HepG2 (cell line): ENCODE results near the gene ARHGEF37. TPM values are rescaled to one million over a fixed set of nuclear protein-coding genes. Genes with fewer than 3 reads are reported as not detected.

ENCODE experiments used
- ATAC-seq: fragments of 200-7000 bp; cut with Tn5 transposase; 3 replicates; pipeline ENCODE4 v1.9.1; 2020; ENCODE audit warnings: mild to moderate bottlenecking, moderate library complexity
- BruUV-seq: library from RNA; stranded (reverse); fragments of 400-500 nt; replicated peaks from 2 replicates; lab custom pipeline; 2021; lab: Mats Ljungman, UMichigan
- CTCF ChIA-PET: fragments of 300-600 bp; formaldehyde crosslinking; extraction: SDS; loops from one replicate; lab custom pipeline; 2021; ENCODE audit warnings: low total read pairs, inconsistent platforms, low intra/inter-chr PET ratio; lab: Yijun Ruan, JAX
- POLR2A ChIA-PET: fragments of 350-600 bp; sonication (Branson Sonifier 250); formaldehyde crosslinking; loops from one replicate; lab custom pipeline; 2020; ENCODE audit warnings: antibody characterized with exemption, inconsistent platforms; lab: Yijun Ruan, JAX
- DNase-seq: peaks from one replicate; pipeline ENCODE4 v3.0.0-alpha.2; 2015; ENCODE audit warnings: low spot score
- FAIRE-seq: peaks from 3 replicates; lab custom pipeline; 2011; peaks lifted over from hg19 to GRCh38; lab: Jason Lieb, UNC
- H2AFZ ChIP-seq: one replicate; pipeline ENCODE4 v1.6.1; 2011; ENCODE audit warnings: low read length, inconsistent platforms
- H3K27ac ChIP-seq: fragments of 300-600 bp; 3 replicates; pipeline ENCODE4 v1.8.0; 2011; ENCODE audit warnings: mixed run types, mild to moderate bottlenecking, mixed read lengths, low read length, inconsistent platforms; ENCODE audit not compliant: insufficient read depth; ENCODE audit errors: extremely low read length
- H3K27me3 ChIP-seq, 2 experiments: fragments of 200-600 bp in 1 of 2; 2 replicates in 1 of 2; 3 replicates in 1 of 2; pipeline versions ENCODE4 v1.6.0 to v1.8.0; 2011; ENCODE audit warnings: low read length in 2 of 2, mild to moderate bottlenecking in 2 of 2, moderate library complexity in 2 of 2, inconsistent platforms in 1 of 2; ENCODE audit not compliant: insufficient read depth in 2 of 2, control insufficient read depth in 1 of 2
- H3K36me3 ChIP-seq, 2 experiments: fragments of 200-600 bp in 1 of 2; replicated peaks in 1 of 2; 2 replicates in 1 of 2; 3 replicates in 1 of 2; pipeline versions ENCODE4 v1.5.1 to v1.8.0; 2011; ENCODE audit warnings: low read length in 2 of 2, inconsistent platforms in 1 of 2; ENCODE audit not compliant: insufficient read depth in 2 of 2, control insufficient read depth in 1 of 2
- H3K4me1 ChIP-seq: 2 replicates; pipeline ENCODE4 v1.5.1; 2012; ENCODE audit warnings: low read length, inconsistent platforms; ENCODE audit not compliant: insufficient read depth
- H3K4me2 ChIP-seq: 2 replicates; pipeline ENCODE4 v1.6.0; 2011; ENCODE audit warnings: low read depth, low read length, inconsistent platforms
- H3K4me3 ChIP-seq, 3 experiments: fragments of 200-600 bp in 1 of 3; sonication (generic), shearing (Covaris generic) in 1 of 3; replicated peaks in 1 of 3; 2 replicates each; pipeline ENCODE4 v1.5.1; 2011 to 2016; ENCODE audit warnings: low read length in 3 of 3, inconsistent platforms in 2 of 3, low read depth in 2 of 3, mild to moderate bottlenecking in 2 of 3, control low read depth in 1 of 3, mixed read lengths in 1 of 3; ENCODE audit not compliant: insufficient read depth in 1 of 3
- H3K79me2 ChIP-seq: one replicate; pipeline ENCODE4 v1.6.1; 2011; ENCODE audit warnings: low read length, inconsistent platforms; ENCODE audit not compliant: insufficient read depth
- H3K9ac ChIP-seq: 2 replicates; pipeline ENCODE4 v1.6.0; 2011; ENCODE audit warnings: mild to moderate bottlenecking, low read depth, low read length, inconsistent platforms; ENCODE audit not compliant: insufficient read depth
- H3K9me3 ChIP-seq: 2 replicates; pipeline ENCODE4 v1.5.1; 2012; ENCODE audit warnings: mild to moderate bottlenecking, low read length
- H4K20me1 ChIP-seq: 2 replicates; pipeline ENCODE4 v1.6.0; 2011; ENCODE audit warnings: inconsistent platforms, mild to moderate bottlenecking, low read length, moderate library complexity; ENCODE audit not compliant: insufficient read depth
- ATM ChIP-seq: fragments of 450-650 bp; IDR thresholded peaks from 2 replicates; pipeline ENCODE4 v1.7.1; 2017; ENCODE audit warnings: mild to moderate bottlenecking, borderline replicate concordance
- HOMEZ ChIP-seq: IDR thresholded peaks from 2 replicates; pipeline ENCODE4 v1.6.1; 2016; ENCODE audit warnings: low read depth
- IKZF5 ChIP-seq: IDR thresholded peaks from 2 replicates; pipeline ENCODE4 v1.6.1; 2018; ENCODE audit warnings: missing genetic modification reagents, mild to moderate bottlenecking, missing compliant biosample characterization
- KAT7 ChIP-seq: IDR thresholded peaks from 2 replicates; pipeline ENCODE4 v1.6.1; 2018; ENCODE audit warnings: borderline replicate concordance, missing compliant biosample characterization
- KLF16 ChIP-seq, 2 experiments: sonication (generic) in 1 of 2; formaldehyde crosslinking in 1 of 2; IDR thresholded peaks; 2 replicates each; pipeline versions ENCODE4 v1.6.1 to v1.8.0; 2016 to 2023; ENCODE audit warnings: missing genetic modification reagents in 2 of 2, missing compliant biosample characterization in 1 of 2
- MAFK ChIP-seq, 2 experiments: IDR thresholded peaks in 1 of 2; conservative IDR thresholded peaks in 1 of 2; 2 replicates each; pipeline ENCODE4 v1.6.1; 2011; ENCODE audit warnings: improper control_type of control experiment in 2 of 2, low read length in 2 of 2
- MEIS2 ChIP-seq: sonication (generic); formaldehyde crosslinking; IDR thresholded peaks from 2 replicates; pipeline ENCODE4 v1.9.0; 2021; ENCODE audit warnings: mild to moderate bottlenecking, missing genetic modification reagents
- SAP130 ChIP-seq: IDR thresholded peaks from 2 replicates; pipeline ENCODE4 v1.6.1; 2016; ENCODE audit warnings: low read depth
- SMYD3 ChIP-seq: sonication (generic); formaldehyde crosslinking; IDR thresholded peaks from 2 replicates; pipeline ENCODE4 v1.8.1; 2023; ENCODE audit warnings: mild to moderate bottlenecking, missing genetic modification reagents
- STAT6 ChIP-seq: sonication (generic); formaldehyde crosslinking; IDR thresholded peaks from 2 replicates; pipeline ENCODE4 v1.4.0; 2020; ENCODE audit warnings: missing genetic modification reagents, mild to moderate bottlenecking, borderline replicate concordance
- ZNF143 ChIP-seq: sonication (generic); formaldehyde crosslinking; IDR thresholded peaks from 2 replicates; pipeline ENCODE4 v1.4.0; 2020; ENCODE audit warnings: missing genetic modification reagents
- ZNF367 ChIP-seq: sonication (generic); formaldehyde crosslinking; IDR thresholded peaks from 2 replicates; pipeline ENCODE4 v1.4.0; 2020; ENCODE audit warnings: missing genetic modification reagents, borderline replicate concordance
- ZUFSP ChIP-seq: sonication (generic); formaldehyde crosslinking; IDR thresholded peaks from 2 replicates; pipeline ENCODE4 v1.9.0; 2021; ENCODE audit warnings: missing genetic modification reagents, mild to moderate bottlenecking, borderline replicate concordance
- WGBS: methylation state at CpG from one replicate; pipeline ENCODE4 v1.1.6; 2017; ENCODE audit warnings: low lambda C conversion rate; 5-methylcytosine and 5-hydroxymethylcytosine counted together
- in situ Hi-C: cut with HindIII; loops from 2 replicates; pipeline ENCODE4 v1.10.0; 2017; ENCODE audit warnings: low pct_unique_long_range_greater_than_20kb; ENCODE audit not compliant: extremely low pct_ligation_motif_present
- intact Hi-C: fragments of 100-400 bp; cut with micrococcal nuclease; formaldehyde crosslinking; loops from one replicate; pipeline ENCODE4 v1.10.0; 2022; ENCODE audit not compliant: unreplicated experiment
- polyA plus RNA-seq, 8 experiments: library from polyadenylated mRNA; depleted of rRNA in 3 of 8; stranded (reverse) in 7 of 8; unstranded in 1 of 8; fragments of >200 nt; fragmentation: Illumina TruSeq in 4 of 8; extraction: Trizol in 4 of 8; gene quantifications; 2 replicates each; pipeline versions ENCODE4 v1.2.1 to v1.2.3, GENCODE V29; 2011 to 2016; ENCODE audit warnings: low read depth in 4 of 8, missing spikeins in 1 of 8, mixed read lengths in 1 of 8; ENCODE audit not compliant: insufficient read depth in 1 of 8
- total RNA-seq, 5 experiments: library from RNA; depleted of rRNA; stranded (reverse); fragments of >200 nt; fragmentation: Illumina TruSeq; extraction: Trizol; gene quantifications; 2 replicates each; pipeline ENCODE4 v1.2.3, GENCODE V29; 2016; ENCODE audit warnings: low read depth in 1 of 5

ARHGEF37 gene
- total and polyA plus RNA-seq, 2 of the 13 experiments (the other 11 are each of a cell fraction or from before 2014, with no cell fraction given): 0.18 to 0.27 TPM

GRCh38 chr5:149629421-149629820 lies 48.1 kb downstream of the ARHGEF37 start (continued):
- no peak for TF ChIP-seq STAT6 (CRISPR knock-in tag)

- ATAC-seq (no peak), DNase-seq (no peak), FAIRE-seq (no peak)
- no peak overlapping the region for H3K27ac ChIP-seq
- H3K4me3 ChIP-seq: no peak overlapping the region
- ChIA-PET POLR2A (no interaction called here), CTCF (no interaction called here)
- no peak overlapping the region for H3K4me2 ChIP-seq
- H3K27me3 ChIP-seq: 0 out of 5 replicates have a peak, but pooled peaks cover 0 to 3% of the 10 kb centered on the region in 2 experiments
- no TSS peak for BruUV-seq
- no peaks in the 10 kb centered on the region for H3K79me2 ChIP-seq
- H3K36me3 ChIP-seq: no peaks in the 10 kb centered on the region
- WGBS: 80% methylated on average over 1 of the region's 8 CpGs
- no peaks in the 10 kb centered on the region for H3K4me1 ChIP-seq
- no peak overlapping the region for H2AFZ ChIP-seq
- TF ChIP-seq SAP130 (CRISPR knock-in tag): no peak
- no peak for TF ChIP-seq ZNF367 (CRISPR knock-in tag)
- no peak for TF ChIP-seq IKZF5
- TF ChIP-seq HOMEZ (CRISPR knock-in tag): no peak
- TF ChIP-seq ZUFSP: no peak
- TF ChIP-seq KAT7 (CRISPR knock-in tag): no peak
- no peak for TF ChIP-seq ATM
- TF ChIP-seq SMYD3: no peak
- TF ChIP-seq ZNF143 (CRISPR knock-in tag): no peak
- TF ChIP-seq MEIS2 (CRISPR knock-in tag): no peak
- no peak for TF ChIP-seq MAFK (conservative IDR thresholded peaks at IDR 0.05 in 1 of 2, IDR thresholded peaks at IDR 0.05 in 1 of 2; ENCODE audit: low read length in 2 of 2)
- no peak for TF ChIP-seq KLF16 (CRISPR knock-in tag; IDR thresholded peaks at IDR 0.05)
- H4K20me1 ChIP-seq: no peaks in the 10 kb centered on the region
- no peak overlapping the region for H3K9ac ChIP-seq
- in situ Hi-C loops (loop anchor here (25.0 kb wide), 1 partner anchor 357 kb away; no protein-coding TSS in a partner anchor), intact Hi-C loops (no loop called here)
- no peaks in the 10 kb centered on the region for H3K9me3 ChIP-seq
Observed at GRCh38 chr5:149630337-149630736, 49.0 kb downstream of the ARHGEF37 start.
